Suprapubic skin (tissue), 4 donors: ENCODE results near the gene SAMD1. TPM values are rescaled to one million over a fixed set of nuclear protein-coding genes. Genes with fewer than 3 reads are reported as not detected.

Source experiments
- DNase-seq, 2 donors: peaks; one replicate each; pipeline ENCODE4 v3.0.0-alpha.2; 2019; ENCODE audit warnings: low spot score in 2 of 2
- H3K27ac ChIP-seq: fragments of 200-600 bp; sonication (generic); one replicate; pipeline ENCODE4 v1.5.1; 2019
- H3K27me3 ChIP-seq: fragments of 200-600 bp; sonication (generic); one replicate; pipeline ENCODE4 v1.5.1; 2019
- H3K36me3 ChIP-seq: fragments of 200-600 bp; sonication (generic); one replicate; pipeline ENCODE4 v1.5.1; 2019
- H3K4me1 ChIP-seq: fragments of 200-600 bp; sonication (generic); one replicate; pipeline ENCODE4 v1.5.1; 2019
- H3K4me3 ChIP-seq: fragments of 200-600 bp; sonication (generic); one replicate; pipeline ENCODE4 v1.5.1; 2019; ENCODE audit warnings: mild to moderate bottlenecking
- H3K9me3 ChIP-seq: fragments of 200-600 bp; sonication (generic); one replicate; pipeline ENCODE4 v1.5.1; 2019
- CTCF ChIP-seq, 2 donors: fragments of 200-600 bp in 1 of 2; fragments of 450-650 bp in 1 of 2; sonication (generic) in 1 of 2; IDR thresholded peaks; one replicate each; pipeline ENCODE4 v1.5.1; 2016 to 2019; ENCODE audit warnings: antibody characterized with exemption in 2 of 2, mild to moderate bottlenecking in 1 of 2, moderate library complexity in 1 of 2
- EP300 ChIP-seq: sonication (generic); formaldehyde crosslinking; IDR thresholded peaks from one replicate; pipeline ENCODE4 v1.6.1; 2017; ENCODE audit warnings: antibody characterized with exemption
- POLR2A ChIP-seq, 2 donors: fragments of 450-650 bp; IDR thresholded peaks; one replicate each; pipeline ENCODE4 v1.6.1; 2017; ENCODE audit warnings: antibody characterized with exemption in 2 of 2, mild to moderate bottlenecking in 2 of 2, moderate library complexity in 2 of 2
- POLR2AphosphoS5 ChIP-seq, 3 donors: sonication (generic); formaldehyde crosslinking; IDR thresholded peaks; one replicate each; pipeline ENCODE4 v1.6.1; 2017; ENCODE audit warnings: antibody characterized with exemption in 3 of 3
- WGBS: methylation state at CpG from one replicate; pipeline ENCODE4 v1.1.5; 2018; 5-methylcytosine and 5-hydroxymethylcytosine counted together
- total RNA-seq, 4 donors: library from RNA; depleted of rRNA; stranded (reverse); fragments of >200 nt; gene quantifications; one replicate each; pipeline ENCODE4 v1.1.0, GENCODE V29; 2016

SAMD1 gene
- total RNA-seq, 4 donors from 2014 or later: 22.4 to 34.9 (median 29.1) TPM

DNA sequence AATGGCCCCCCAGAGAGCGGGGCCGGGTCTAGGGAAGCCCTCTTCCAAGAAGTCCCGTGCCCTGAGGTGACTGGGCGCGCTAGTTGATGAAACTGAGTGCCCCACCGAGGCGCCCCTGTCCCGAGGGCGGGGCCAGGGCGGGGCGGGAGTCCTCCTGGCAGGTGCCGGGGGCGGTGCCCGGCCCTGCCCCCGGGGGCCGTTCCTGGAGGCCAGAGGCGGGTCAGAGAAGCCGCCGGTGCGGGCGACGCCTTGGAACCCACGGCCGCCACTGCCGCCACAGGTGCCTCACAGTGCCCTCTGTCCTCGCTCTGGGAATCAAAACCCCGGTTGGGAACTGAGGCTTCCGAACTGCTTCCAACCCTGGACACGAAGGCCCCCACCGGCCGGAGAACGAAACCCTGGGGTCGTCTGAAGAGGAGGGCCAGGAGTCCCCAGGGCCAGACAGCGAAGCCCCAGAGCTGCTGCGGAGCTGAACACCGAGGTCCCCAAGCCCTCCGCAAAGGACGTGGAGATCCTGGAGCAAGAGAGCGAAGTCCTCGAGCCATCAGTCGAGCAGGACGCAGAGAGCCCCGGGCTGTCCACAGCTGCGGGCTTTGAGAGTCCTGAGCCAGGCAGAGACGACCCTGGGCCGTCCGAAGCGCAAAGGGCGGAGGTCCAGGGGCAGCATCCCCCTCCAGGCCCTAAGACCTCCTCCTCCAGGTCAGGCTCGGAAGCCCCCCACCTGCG is 17.9 kb downstream of the SAMD1 start, which contains the start of gene MISP3:
MISP3 (plus strand) TSS at position 252 of the 726 bp plus-strand sequence. CDS start 524 bp downstream, outside the sequence.
- H3K4me3 ChIP-seq: peak within 1 kb of the TSS; percentile 86
- 0% methylated on average over 1 of the region's 51 CpGs for WGBS
- H3K9me3 ChIP-seq: no peaks in the 10 kb centered on the region
- no peaks in the 10 kb centered on the region for H3K36me3 ChIP-seq
- peaks cover 41% of the 10 kb centered on the region for H3K4me1 ChIP-seq
- no peak for TF ChIP-seq CTCF (IDR thresholded peaks at IDR 0.05)
- peak within 1 kb of the TSS; percentile 92 for H3K27ac ChIP-seq
- DNase-seq: no peak
- H3K27me3 ChIP-seq: no peaks in the 10 kb centered on the region

DNA sequence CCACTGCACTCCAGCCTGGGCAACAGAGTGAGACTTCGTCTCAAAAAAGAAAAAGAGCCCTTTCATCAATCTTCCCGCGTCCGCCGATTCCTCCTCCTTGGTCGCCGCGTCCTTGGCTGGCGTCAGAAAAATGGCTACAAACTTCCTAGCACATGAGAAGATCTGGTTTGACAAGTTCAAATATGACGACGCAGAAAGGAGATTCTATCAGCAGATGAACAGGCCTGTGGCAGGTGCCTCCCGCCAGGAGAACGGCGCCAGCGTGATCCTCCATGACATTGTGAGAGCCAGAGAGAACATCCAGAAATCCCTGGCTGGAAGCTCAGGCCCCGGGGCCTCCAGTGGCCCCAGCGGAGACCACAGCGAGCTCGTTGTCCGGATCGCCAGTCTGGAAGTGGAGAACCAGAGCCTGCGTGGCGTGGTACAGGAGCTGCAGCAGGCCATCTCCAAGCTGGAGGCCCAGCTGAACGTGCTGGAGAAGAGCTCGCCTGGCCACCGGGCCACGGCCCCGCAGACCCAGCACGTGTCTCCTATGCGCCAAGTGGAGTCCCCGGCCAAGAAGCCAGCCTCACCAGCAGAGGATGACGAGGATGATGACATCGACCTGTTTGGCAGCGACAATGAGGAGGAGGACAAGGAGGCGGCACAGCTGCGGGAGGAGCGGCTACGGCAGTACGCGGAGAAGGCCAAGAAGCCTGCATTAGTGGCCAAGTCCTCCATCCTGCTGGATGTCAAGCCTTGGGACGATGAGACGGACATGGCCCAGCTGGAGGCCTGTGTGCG is 20.1 kb downstream of the SAMD1 start:
- Histone ChIP-seq H3K36me3 (no peaks in the 10 kb centered on the region), H3K9me3 (no peaks in the 10 kb centered on the region), H3K4me3 (no peak overlapping the region), H3K4me1 (peaks cover 38% of the 10 kb centered on the region), H3K27ac (peak overlapping the region; percentile 72), H3K27me3 (no peaks in the 10 kb centered on the region)
- 84% methylated on average over 39 of the region's 43 CpGs for WGBS
- no peak for DNase-seq
- TF ChIP-seq CTCF (IDR thresholded peaks at IDR 0.05): no peak
- TF ChIP-seq POLR2A (IDR thresholded peaks at IDR 0.05): no peak
- TF ChIP-seq EP300: no peak
- TF ChIP-seq POLR2AphosphoS5 (IDR thresholded peaks at IDR 0.05): no peak

GRCh38 chr19:14066134-14066533 is 24.4 kb downstream of the SAMD1 start:
- no peaks in the 10 kb centered on the region for H3K4me1 ChIP-seq
- H3K27ac ChIP-seq: no peak overlapping the region
- no peaks in the 10 kb centered on the region for H3K9me3 ChIP-seq
- H3K36me3 ChIP-seq: no peaks in the 10 kb centered on the region
- DNase-seq: no peak
- H3K27me3 ChIP-seq: peaks cover 11% of the 10 kb centered on the region
- WGBS: 67% methylated on average over 2 of the region's 2 CpGs
- TF ChIP-seq EP300 (no peak), POLR2AphosphoS5 (IDR thresholded peaks at IDR 0.05) (no peak), POLR2A (IDR thresholded peaks at IDR 0.05) (no peak), CTCF (IDR thresholded peaks at IDR 0.05) (no peak)
- H3K4me3 ChIP-seq: no peak overlapping the region

- Histone ChIP-seq H3K27me3 (peaks cover 42% of the 10 kb centered on the region), H3K4me3 (no peak overlapping the region), H3K9me3 (no peaks in the 10 kb centered on the region), H3K4me1 (peaks cover 4% of the 10 kb centered on the region), H3K36me3 (no peaks in the 10 kb centered on the region), H3K27ac (no peak overlapping the region)
- DNase-seq: no peak
- TF ChIP-seq CTCF (IDR thresholded peaks at IDR 0.05) (no peak), POLR2A (IDR thresholded peaks at IDR 0.05) (no peak), POLR2AphosphoS5 (IDR thresholded peaks at IDR 0.05) (no peak), EP300 (no peak)
- WGBS: 65% methylated on average over 7 of the region's 7 CpGs
Observed at GRCh38 chr19:14063105-14063504, 27.4 kb downstream of the SAMD1 start.

DNA sequence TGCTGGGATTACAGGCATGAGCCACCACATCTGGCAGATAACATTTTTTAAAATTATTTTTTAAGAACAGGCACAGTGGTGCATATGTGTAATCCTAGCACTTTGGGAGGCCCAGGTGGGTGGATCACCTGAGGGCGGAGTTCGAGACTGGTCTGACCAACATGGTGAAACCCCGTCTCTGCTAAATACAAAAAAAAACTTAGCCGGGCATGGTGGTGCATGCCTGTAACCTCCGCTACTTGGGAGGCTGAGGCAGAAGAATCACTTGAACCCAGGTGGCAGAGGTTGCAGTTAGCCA is 28.0 kb downstream of the SAMD1 start:
- no peaks in the 10 kb centered on the region for H3K36me3 ChIP-seq
- H3K4me1 ChIP-seq: peaks cover 10% of the 10 kb centered on the region
- no peaks in the 10 kb centered on the region for H3K9me3 ChIP-seq
- no peak overlapping the region for H3K4me3 ChIP-seq
- 74% methylated on average over 5 of the region's 5 CpGs for WGBS
- no peak overlapping the region for H3K27ac ChIP-seq
- peaks cover 42% of the 10 kb centered on the region for H3K27me3 ChIP-seq
- TF ChIP-seq CTCF (IDR thresholded peaks at IDR 0.05) (no peak), POLR2A (IDR thresholded peaks at IDR 0.05) (no peak), POLR2AphosphoS5 (IDR thresholded peaks at IDR 0.05) (no peak), EP300 (no peak)
- DNase-seq: no peak
